ENCODE measurements around the gene LINS1.

Gene LINS1

GRCh38 chr15:100544946-100545345 lies 57.0 kb downstream of the LINS1 start:
- DNase-seq, result no peak

GRCh38 chr15:100544338-100544841 lies 57.6 kb downstream of the LINS1 start:
- no peak for DNase-seq

GRCh38 chr15:100542290-100542689 lies 59.7 kb downstream of the LINS1 start:
- DNase-seq, result no peak

GRCh38 chr15:100537331-100537730 lies 64.7 kb downstream of the LINS1 start:
- DNase-seq, result no peak

- DNase-seq, result no peak
Observed at GRCh38 chr15:100536733-100537132, 65.3 kb downstream of the LINS1 start.

GRCh38 chr15:100533886-100534285 lies 68.1 kb downstream of the LINS1 start:
- DNase-seq, result no peak

- no peak for DNase-seq
Observed at GRCh38 chr15:100531823-100532327, 70.1 kb downstream of the LINS1 start.

- DNase-seq, result no peak
Observed at GRCh38 chr15:100531204-100531603, 70.8 kb downstream of the LINS1 start.

GRCh38 chr15:100529556-100529955 lies 72.4 kb downstream of the LINS1 start:
- no peak for DNase-seq

GRCh38 chr15:100528833-100529428 lies 73.1 kb downstream of the LINS1 start, which contains the start of gene CERS3:
Gene CERS3, minus strand, starts transcription at chr15:100528950. Its CDS starts 27,101 bp downstream, at chr15:100501849.
- DNase-seq, result no peak

GRCh38 chr15:100526027-100526481 lies 75.9 kb downstream of the LINS1 start:
- DNase-seq, result no peak

- no peak for DNase-seq
Observed at GRCh38 chr15:100525436-100525835, 76.5 kb downstream of the LINS1 start.

- no peak for DNase-seq
Observed at GRCh38 chr15:100524326-100524725, 77.7 kb downstream of the LINS1 start.

GRCh38 chr15:100521907-100522306 lies 80.1 kb downstream of the LINS1 start:
- DNase-seq, result no peak

- DNase-seq, result no peak
Observed at GRCh38 chr15:100520132-100520921, 81.7 kb downstream of the LINS1 start.

GRCh38 chr15:100517846-100518245 lies 84.1 kb downstream of the LINS1 start:
- no peak for DNase-seq

All from NCI-H1417 (cell line).